ENCODE results near the gene ACMSD. TPM values are rescaled to one million over a fixed set of nuclear protein-coding genes. Genes with fewer than 3 reads are reported as not detected.

ACMSD gene
- total and polyA plus RNA-seq, 7 experiments from 2014 or later: not detected

Small RNAs within 50 kb of the gene (microRNA-seq; reads per million reads assigned to microRNA genes)
- gene MIR5590 (ENCODE audit: borderline microRNAs expressed): not detected

Other genes with a start within 250 kb of the ACMSD start
- under 1 TPM in 3 of 5 experiments, not detected in 2; 0.21 to 0.71 (median 0.39) TPM for gene TMEM163, start 119.6 kb upstream of the ACMSD start, total RNA-seq
- gene TMEM163, start 119.6 kb upstream of the ACMSD start, polyA plus RNA-seq: under 1 TPM; 0.13 to 0.21 TPM
- gene CCNT2, start 80.2 kb downstream of the ACMSD start, total RNA-seq: 10 to 100 TPM; 49.8 to 78.1 (median 67.9) TPM
- gene CCNT2, start 80.2 kb downstream of the ACMSD start, polyA plus RNA-seq: 10 to 100 TPM; 20.6 to 22.9 TPM
- gene MAP3K19, start 208.8 kb downstream of the ACMSD start, total RNA-seq: under 1 TPM in 1 of 5 experiments, not detected in 4; 0.64 TPM
- not detected for gene MAP3K19, start 208.8 kb downstream of the ACMSD start, polyA plus RNA-seq
- 10 to 100 TPM; 24.3 to 58.7 (median 42.9) TPM for gene RAB3GAP1, start 213.7 kb downstream of the ACMSD start, total RNA-seq
- 10 to 100 TPM; 25.3 to 31.2 TPM for gene RAB3GAP1, start 213.7 kb downstream of the ACMSD start, polyA plus RNA-seq

Data from naive thymus-derived CD4-positive, alpha-beta T cell (primary cell).